Measurements from ENCODE around the gene PLD1.
"Not testable (repeated sequence)": the region's sequence is repeated elsewhere in the genome, so short reads cannot be mapped to it uniquely, and the experiment has no call there.

The PLD1 gene

DNA sequence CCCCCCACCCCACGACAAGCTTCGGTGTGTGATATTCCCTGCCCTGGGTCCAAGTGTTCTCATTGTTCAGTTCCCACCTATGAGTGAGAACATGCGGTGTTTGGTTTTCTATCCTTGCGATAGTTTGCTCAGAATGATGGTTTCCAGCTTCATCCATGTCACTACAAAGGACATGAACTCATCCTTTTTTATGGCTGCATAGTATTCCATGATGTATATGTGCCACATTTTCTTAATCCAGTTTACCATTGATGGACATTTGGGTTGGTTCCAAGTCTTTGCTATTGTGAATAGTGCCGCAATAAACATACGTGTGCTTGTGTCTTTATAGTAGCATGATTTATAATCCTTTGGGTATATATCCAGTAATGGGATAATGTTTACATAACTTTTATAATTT lies 4.4 kb upstream of the PLD1 start:
- not testable (repeated sequence) for DNase-seq (ENCODE audit: low read depth)

DNA sequence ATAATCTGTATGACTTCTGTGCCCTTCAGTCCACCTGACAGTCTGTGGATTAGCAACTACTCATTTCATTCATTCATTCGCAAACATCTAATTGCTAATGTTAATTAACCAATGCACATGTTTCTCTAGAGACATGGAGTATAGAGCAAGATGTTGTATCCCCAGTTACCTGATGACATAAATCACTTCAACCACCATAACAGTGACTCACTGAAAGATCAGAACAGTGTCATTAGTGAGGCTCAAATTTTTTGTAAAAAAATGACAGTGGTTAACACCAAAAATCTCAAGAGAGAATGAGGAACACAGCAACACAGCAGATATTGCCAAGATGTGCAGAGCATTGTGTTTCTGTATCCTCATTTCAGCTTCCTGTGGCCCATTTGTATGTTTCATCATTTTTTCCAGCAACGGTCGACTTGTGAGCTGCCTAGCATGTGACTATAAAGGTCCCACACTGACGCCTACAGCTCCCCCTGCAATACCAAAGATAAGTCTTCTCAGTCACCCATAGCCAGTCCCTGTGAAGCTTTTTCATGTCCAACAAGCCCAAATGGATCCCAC lies 3.7 kb upstream of the PLD1 start:
- peak; percentile 32 for DNase-seq (ENCODE audit: low read depth)

DNA sequence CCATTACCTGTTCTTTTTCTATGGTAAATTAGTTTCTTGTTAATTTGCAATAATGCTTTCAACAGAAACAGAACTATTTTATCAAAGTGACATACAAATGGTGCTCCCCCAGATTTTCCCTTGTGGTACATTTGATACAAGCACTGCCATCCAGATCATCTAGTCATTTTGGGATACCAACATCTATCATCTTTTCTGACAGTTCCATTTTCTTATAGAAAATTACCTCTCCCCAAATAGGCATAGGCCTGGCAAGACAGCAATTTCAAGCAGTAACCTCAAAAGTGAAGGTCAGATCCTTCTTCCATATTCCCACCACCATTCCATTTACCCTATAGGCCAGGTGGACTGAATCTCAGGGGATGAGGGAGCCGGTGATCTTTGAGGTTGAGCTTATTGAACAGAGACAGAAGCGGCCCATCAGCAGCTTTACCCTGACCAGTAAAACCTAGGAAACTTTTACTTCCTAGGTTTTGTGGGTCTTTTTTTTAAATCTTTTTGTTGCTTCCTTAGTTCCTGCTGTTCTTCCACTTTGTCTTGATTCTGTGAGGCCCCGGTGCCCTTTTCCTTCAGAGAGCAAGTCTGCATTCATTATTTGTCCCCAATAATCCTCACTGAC lies 3.1 kb upstream of the PLD1 start:
- DNase-seq (ENCODE audit: low read depth), result no peak

DNA sequence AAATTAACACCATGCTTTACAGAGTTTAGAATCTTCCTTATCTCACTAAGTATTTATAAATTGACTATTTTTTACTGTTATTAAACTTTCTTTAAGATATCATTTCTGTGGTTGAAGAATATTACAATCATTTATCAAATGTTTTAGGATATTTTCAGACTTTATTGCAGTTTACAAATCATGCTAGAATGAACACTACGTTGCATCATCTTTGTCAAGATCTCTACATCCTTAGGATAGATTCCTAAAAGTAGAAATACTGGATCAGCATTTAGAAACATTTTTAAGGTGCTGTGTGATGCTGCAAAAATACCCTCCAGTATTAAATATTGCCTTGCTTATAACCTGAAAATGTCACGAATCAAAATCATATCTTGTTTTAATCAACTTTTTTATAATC lies 2.5 kb upstream of the PLD1 start:
- DNase-seq (ENCODE audit: low read depth), result no peak

DNA sequence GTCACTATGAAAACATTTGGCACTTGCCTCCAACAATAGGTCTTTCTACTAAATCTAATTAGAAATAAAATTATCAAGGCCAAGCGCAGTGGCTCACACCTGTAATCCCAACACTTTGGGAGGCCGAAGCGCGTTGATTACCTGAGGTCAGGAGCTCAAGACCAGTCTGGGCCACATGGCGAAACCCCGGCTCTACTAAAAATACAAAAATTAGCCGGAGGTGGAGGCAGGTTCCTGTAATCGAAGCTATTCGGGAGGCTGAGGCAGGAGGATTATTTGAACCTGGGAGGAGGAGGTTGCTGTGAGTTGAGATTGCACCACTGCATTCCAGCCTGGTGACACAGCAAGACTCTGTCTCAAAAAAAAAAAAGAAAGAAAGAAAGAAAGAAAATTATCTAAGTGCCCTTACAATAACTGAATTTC lies 1.6 kb upstream of the PLD1 start:
- DNase-seq (ENCODE audit: low read depth), result peak; percentile 71

DNA sequence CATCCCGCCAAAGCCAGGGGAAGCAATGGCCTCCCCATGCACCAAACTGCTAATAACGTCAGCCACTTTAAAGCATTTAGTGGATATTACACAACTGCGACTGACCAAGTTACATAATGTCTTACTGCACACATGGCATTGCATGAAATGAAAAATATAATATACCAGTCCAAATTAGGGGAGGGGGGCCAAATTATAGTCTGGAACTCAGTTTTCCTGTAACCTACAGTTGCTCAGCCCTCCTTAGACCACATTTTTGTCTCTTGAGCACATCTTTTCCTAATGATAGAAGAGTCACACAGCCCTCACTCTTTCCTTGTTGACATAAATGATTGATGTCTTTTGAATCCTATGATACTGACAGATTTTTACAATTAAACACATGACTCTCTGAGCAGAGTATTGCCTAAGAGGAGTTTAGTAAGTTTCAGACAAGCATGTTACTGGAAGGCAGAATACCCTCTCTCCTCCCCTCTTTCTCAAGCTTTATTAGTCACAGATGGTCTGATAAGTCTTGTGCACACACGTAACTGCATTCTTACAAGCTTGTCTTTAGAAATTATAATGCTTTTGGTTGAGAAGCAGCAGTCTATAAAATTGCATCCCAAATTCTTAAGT lies 1.1 kb upstream of the PLD1 start:
- peak; percentile 95 for DNase-seq (ENCODE audit: low read depth)

DNA sequence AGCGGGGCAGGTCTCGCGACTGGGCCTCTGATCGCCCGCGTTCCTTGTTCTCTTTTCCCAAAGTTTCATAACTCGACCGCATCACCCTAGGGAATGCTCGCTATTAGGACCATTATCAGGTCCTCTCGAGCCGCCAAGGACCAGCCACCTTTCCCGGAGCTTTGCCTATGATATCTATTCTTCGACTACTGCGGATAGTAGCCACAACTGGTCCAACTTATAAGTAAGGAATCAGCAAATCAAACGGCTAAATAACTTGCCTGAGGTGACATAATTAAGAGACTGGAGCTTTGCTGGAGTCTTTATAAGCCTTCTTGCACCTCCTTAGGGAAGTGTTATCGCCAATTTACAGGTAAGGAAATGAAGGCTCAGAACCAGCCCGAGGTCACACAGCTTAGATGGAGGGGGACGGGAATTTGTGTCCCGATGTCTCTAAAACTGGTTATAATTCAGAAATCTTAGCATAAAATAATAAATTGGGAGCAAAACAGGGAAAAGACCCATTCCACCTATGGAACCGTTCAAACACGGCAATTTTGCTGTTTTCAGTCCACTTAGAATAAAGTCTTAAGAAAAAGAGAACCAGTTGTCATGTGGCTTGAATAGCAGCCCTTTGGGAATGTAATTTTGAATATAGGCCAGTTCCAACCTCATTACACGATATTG lies 479 bp upstream of the PLD1 start:
- no peak for DNase-seq (ENCODE audit: low read depth)

DNA sequence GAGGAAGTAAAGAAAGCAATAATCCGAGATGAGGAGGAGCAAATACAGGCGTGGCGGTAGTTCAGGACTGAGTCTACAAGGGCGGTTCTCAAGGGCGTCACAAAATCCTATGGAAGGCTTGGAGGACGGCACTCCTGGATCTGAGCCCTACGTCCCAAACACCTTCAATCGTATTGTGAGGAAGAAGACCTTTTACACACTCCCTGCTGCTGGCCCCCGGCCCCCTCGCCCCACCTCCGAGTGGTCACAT lies 747 bp downstream of the PLD1 start:
- peak; percentile 70 for DNase-seq (ENCODE audit: low read depth)

DNA sequence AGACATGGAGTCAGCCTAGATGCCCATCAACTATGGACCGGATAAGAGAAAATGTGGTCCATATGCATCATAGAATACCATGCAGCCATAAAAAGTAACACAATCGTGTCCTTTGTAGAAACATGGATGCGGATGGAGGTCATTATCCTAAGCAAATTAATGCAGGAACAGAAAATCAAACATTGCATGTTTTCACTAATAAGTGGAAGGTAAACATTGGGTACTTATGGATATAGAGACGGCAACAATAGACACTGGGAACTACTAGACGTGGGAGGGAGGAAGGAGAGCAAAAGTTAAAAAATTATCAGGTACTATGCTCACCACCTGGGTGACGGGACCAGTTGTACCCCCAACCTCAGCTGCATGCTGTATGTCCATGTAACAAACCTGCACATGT lies 2.5 kb downstream of the PLD1 start:
- DNase-seq (ENCODE audit: low read depth), result no peak

DNA sequence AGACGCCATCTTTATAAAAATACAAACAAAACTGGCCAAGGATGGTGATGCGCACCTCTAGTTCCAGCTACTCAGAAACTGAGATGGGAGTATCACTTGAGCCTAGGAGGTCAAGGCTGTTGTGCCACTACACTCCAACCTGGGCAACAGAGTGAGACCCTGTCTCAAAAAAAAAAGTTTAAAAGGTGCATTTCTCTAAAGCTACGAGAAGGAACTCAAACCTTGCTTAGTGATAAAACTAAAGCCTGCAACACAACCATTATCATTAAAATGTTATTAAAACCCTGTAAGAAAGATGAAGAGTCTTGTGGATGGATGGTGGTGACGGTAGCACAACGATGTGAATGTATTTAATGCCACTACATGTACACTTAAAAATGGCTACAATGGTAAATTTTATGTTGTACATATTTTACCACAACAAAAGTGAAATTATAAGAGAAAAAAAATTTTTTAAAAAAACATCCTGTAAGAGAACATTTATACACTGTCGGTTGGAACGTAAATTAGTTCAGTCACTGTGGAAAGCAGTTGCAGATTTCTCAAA lies 3.1 kb downstream of the PLD1 start:
- no peak for DNase-seq (ENCODE audit: low read depth)

DNA sequence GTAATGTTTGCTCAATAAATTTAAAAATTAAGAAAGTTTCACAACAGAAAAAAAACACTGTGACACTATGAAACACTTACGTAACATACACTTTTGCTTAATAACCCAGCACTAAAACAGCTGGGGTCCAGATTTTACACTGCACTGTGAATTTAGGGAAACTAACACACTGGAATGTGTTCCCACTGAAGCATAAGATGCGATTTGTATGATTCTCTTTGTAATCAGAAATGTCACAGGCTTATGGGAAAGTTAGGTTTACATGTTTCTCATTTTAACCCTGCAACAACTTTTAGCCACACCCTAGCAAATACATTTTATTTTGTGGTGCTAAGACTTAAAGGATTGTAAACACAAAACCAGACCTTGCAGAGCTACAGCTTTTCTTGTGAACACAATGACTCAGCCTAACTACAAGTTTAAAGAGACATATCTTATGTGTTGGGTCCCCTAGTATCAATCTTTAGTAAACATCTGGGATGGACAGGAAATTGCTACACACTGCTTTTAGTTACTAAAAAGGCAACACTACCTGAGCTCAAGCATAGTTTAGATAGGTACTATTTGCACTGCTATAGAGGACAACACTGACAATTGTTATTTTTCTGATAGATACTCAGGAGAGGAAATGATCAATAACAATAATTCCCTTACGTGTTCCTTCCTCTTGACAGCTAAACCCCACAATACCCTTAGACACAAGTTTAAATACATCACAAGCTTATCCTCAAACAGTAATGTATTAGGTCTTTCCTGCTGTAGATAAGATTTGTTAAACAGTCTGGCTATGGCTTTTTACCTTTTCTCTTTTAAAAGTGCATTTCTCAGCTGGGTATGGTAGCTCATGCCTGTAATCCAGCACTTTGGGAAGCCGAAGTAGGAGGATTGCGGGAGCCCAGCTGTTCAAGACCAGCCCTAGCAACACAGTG lies 3.8 kb downstream of the PLD1 start:
- DNase-seq (ENCODE audit: low read depth), result peak; percentile 78

DNA sequence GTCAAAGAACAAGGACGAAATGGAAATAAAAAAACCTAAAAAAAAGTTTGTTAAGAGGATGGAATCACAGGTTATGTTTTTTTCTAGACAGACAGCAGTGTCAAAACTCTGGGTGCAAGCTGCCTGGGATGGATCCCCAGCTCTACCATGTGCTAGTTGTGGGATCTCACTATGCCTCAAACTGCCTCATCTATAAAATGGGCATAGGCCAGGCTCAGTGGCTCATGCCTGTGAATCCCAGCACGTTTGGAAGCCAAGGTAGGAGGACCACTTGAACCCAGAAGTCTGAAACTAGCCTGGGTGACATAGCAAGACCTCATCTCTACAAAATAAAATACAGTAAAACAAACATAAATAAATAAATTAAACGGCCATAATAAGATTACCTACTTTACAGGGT lies 4.6 kb downstream of the PLD1 start:
- DNase-seq (ENCODE audit: low read depth), result no peak

DNA sequence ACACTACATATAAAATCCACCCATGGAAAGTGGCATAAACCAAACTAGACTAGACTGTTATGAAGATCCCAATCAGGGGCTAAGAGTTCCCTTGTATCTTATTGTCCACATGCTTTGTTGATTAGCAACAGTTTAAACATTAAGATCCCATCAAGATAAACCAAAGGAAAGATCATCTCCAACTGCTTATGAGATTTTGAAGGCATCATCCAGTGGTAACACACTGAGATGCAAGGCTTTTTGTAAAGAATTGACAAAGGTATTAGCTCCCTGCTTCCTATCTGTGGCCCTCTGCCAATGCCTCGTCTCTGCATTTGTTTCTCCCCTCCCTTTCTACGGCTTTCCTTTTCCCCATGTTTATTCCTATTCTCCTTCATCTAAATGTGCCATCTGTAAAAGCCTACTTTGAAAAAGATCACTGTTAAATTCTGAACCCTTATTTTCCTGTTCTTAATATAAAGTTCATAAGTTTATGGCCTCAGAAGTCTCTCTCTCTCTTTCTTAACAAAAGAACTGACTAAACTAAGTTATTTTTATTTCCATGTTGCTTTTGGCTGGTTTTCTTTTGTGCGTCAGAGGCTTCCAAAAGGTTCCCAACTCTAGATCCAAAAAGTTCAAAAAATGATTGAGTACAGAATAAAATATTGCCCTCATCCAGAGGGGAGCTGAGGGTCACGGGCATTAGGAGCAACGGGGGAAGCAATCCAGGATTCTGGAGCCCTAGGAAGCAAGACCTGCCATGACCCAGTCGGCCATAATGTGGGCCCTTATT lies 5.5 kb downstream of the PLD1 start:
- DNase-seq (ENCODE audit: low read depth), result no peak

DNA sequence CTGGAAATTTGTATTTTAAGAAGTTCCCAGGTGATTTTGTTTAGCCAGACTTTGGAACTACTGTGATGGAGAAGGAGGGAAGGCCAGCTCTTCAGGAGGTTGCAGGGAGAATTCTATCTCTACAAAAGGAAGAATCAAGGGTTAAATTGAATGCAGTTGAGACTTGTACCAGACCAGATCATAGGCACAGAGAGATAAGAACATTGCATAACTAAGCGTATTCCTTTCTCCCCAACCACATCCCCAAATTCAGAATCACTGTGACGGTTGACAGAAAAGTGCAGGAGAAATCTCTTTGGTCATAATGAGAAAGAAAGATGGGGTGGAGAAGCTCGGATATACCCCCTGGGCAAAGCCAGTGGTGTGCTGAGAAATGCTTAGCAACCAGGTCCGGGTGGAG lies 7.2 kb downstream of the PLD1 start:
- DNase-seq (ENCODE audit: low read depth), result no peak

DNA sequence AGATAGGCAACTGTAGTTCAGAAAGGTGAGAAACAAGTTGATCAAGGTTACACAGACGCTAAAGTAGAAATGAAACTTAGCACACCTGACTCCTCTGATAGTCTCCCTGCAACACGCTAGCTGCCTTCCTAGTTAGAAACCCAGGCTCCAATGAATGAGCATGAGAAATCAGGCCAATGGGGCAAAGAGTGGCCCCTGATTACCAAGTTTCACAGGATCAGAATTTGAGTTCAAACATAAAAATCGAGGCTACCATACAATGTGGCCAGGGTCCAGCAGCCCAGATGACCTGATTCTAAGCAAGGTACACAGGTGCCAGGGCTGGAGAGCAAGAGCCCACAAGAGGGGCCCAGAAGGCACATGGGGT lies 7.7 kb downstream of the PLD1 start:
- DNase-seq (ENCODE audit: low read depth), result no peak

DNA sequence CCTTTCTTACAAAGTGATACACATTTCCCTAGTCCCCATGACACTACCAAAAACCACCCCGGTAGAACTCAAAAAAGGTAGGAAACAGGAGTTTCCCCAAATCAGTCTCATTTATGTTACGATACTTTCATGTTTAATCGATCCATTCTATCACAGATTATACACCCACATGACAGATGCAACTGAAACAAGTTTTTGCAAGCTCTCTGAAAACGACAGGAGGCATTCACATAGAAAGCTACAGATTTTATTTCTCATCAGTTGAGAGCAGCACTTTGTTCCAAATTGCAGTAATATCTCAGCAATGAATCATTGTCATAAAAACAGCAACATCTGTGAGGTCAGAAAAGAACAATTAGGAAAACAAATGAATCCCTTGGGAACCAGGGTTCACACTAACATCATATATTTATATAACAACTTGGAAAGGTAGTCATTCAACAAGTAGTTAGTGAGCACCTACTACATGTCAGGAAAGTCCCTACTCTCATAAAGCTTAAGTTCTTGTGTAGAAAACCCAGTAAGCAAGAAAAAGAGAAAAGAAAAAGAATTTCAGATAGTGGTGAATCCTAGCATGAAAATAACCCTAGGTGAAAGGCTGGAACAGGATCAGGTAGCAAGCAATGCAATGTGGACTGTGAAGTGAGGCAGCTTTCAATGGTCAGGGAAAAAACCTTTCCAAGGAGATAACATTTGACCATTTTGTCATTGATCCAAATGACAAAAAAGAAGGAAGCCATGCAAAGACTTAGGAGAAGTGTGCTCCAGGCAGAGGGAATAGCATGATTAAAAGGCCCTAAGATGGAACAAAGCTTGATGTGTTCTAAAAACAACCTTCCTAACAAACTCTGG lies 8.3 kb downstream of the PLD1 start:
- DNase-seq (ENCODE audit: low read depth), result peak; percentile 86

DNA sequence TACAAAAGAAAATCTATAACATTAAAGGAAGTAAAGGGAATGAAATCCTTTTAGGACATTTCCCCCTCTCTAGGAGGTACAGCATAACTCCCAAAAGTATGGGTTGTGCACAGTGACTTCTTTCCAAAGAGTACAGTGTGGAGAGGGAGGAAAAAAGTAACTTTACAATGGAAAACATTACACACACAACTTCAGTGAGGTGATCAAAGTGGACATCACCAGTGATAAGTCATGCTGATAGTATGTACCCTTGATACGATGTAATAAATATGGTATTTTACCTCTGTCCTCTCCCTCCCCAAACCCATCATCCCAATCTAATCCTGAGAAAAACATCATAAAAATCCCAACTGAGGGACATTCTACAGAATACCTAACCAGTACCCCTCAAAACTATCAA lies 10.8 kb downstream of the PLD1 start:
- peak; percentile 33 for DNase-seq (ENCODE audit: low read depth)

DNA sequence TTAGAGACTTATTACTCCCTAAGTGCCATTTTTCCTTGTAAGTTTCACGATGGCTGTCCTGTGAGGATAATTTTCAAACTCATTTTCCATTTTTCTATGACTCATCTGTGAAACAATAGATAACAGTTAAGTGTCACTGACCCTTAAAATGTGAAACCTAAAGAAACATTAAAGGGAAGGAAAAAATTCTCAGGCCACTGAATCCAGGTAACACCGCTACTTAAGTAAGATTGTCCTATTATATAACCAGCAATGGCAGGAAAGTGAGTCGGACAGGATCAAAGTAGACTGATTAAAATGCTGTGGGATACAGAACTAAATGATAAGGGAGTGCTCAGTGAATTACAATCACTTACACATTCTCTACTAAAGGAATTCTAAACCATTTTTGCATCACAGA lies 12.4 kb downstream of the PLD1 start:
- no peak for DNase-seq (ENCODE audit: low read depth)

DNA sequence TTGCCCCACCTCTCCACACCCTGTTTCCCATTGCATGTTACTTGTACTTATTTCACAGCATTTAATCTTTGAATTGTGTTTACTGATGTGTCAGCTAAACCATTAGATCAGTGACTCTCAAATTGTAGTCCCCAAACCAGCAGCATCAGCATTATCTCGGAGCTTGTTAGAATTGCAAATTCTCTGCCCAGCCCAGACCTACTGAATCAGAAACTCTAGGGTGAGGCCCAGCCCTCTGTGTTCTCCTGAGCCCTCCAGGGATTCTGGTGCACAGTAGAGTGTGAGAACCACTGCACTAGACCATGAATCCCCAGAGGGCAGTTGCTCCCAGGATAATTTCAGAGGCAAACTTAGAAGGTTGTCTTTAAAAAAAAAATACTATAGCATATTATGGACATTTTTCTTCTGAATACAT lies 13.0 kb downstream of the PLD1 start:
- no peak for DNase-seq (ENCODE audit: low read depth)

DNA sequence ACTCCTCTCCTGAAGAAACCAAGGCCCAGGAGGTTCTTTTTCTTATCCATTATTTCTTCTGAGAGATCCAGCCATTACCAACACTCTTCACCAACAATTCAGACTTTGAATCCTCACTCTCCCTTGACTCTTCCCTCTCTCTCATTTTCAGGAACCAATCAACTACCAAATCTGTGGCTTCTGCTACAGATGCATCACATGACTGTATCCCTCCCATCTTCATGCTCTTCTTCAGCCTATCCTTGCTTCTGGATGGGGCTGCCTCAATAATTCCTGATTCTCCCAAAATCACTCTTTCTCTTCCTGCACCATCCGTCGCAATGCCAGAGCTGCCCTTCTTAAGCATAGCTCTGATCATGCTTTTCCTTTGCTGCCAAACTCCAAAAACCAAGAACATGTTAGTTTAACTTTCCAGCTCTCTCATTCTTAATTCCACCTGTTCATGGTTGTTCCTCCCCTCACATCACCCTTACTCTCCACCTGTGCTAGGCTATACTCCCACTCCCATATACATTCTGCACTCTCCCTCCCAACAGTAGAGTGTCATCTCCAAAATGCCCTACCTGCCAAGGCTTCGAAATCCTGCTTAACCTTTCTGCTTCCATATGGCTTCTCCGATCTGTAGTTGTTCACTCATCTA lies 13.5 kb downstream of the PLD1 start:
- no peak for DNase-seq (ENCODE audit: low read depth)

Measured in ELR (cell line).